Measurements from ENCODE around the gene ADGRG3.
A peak's percentile ranks its signal among the peaks of the same experiment; 100 is the strongest.

The ADGRG3 gene

GRCh38 chr16:57648125-57648524 is 20.0 kb upstream of the ADGRG3 start:
- H3K79me2 ChIP-seq (ENCODE audit: insufficient read depth, low read length), result no peaks in the 10 kb centered on the region
- H3K9me2 ChIP-seq (replicated peaks; ENCODE audit: insufficient read depth, low read length), result no peaks in the 10 kb centered on the region
- H3K4me2 ChIP-seq (ENCODE audit: low read depth, low read length, poor library complexity, severe bottlenecking), result no peak overlapping the region
- no peak overlapping the region for H2AFZ ChIP-seq (ENCODE audit: low read depth, low read length, severe bottlenecking)
- no peaks in the 10 kb centered on the region for H3F3A ChIP-seq (ENCODE audit: insufficient read depth)
- H3K4me3 ChIP-seq (ENCODE audit: insufficient read depth, low read length, poor library complexity, severe bottlenecking), result no peak overlapping the region
- TF ChIP-seq EZH2phosphoT487 (conservative IDR thresholded peaks at IDR 0.05; ENCODE audit: low read length) (no peak), CTCF (IDR thresholded peaks at IDR 0.05; ENCODE audit: insufficient read depth, low read length, poor library complexity, severe bottlenecking) (no peak)
- H3K27ac ChIP-seq (ENCODE audit: low read depth, low read length), result no peak overlapping the region
- H3K27me3 ChIP-seq (ENCODE audit: low read length), result no peaks in the 10 kb centered on the region
- H3K9ac ChIP-seq (ENCODE audit: low read length), result no peak overlapping the region
- no peaks in the 10 kb centered on the region for H3K36me3 ChIP-seq (ENCODE audit: low read length)
- no peaks in the 10 kb centered on the region for H3K9me3 ChIP-seq (ENCODE audit: insufficient read depth, low read length)
- no peaks in the 10 kb centered on the region for H4K20me1 ChIP-seq (ENCODE audit: low read depth, low read length)

GRCh38 chr16:57648581-57649442 is 19.3 kb upstream of the ADGRG3 start:
- Histone ChIP-seq H3K36me3 (ENCODE audit: low read length) (no peaks in the 10 kb centered on the region), H3K27ac (ENCODE audit: low read depth, low read length) (no peak overlapping the region), H3K27me3 (ENCODE audit: low read length) (no peaks in the 10 kb centered on the region), H4K20me1 (ENCODE audit: low read depth, low read length) (no peaks in the 10 kb centered on the region), H2AFZ (ENCODE audit: low read depth, low read length, severe bottlenecking) (no peak overlapping the region), H3K4me3 (ENCODE audit: insufficient read depth, low read length, poor library complexity, severe bottlenecking) (no peak overlapping the region), H3K79me2 (ENCODE audit: insufficient read depth, low read length) (no peaks in the 10 kb centered on the region), H3K9me2 (replicated peaks; ENCODE audit: insufficient read depth, low read length) (no peaks in the 10 kb centered on the region), H3K9ac (ENCODE audit: low read length) (no peak overlapping the region), H3K4me2 (ENCODE audit: low read depth, low read length, poor library complexity, severe bottlenecking) (no peak overlapping the region), H3F3A (ENCODE audit: insufficient read depth) (no peaks in the 10 kb centered on the region), H3K9me3 (ENCODE audit: insufficient read depth, low read length) (no peaks in the 10 kb centered on the region)
- no peak for TF ChIP-seq EZH2phosphoT487 (conservative IDR thresholded peaks at IDR 0.05; ENCODE audit: low read length)
- peak; percentile 100 for TF ChIP-seq CTCF (IDR thresholded peaks at IDR 0.05; ENCODE audit: insufficient read depth, low read length, poor library complexity, severe bottlenecking)

- H3K27ac ChIP-seq (ENCODE audit: low read depth, low read length), result no peak overlapping the region
- H3K36me3 ChIP-seq (ENCODE audit: low read length), result no peaks in the 10 kb centered on the region
- no peak overlapping the region for H2AFZ ChIP-seq (ENCODE audit: low read depth, low read length, severe bottlenecking)
- H3K4me2 ChIP-seq (ENCODE audit: low read depth, low read length, poor library complexity, severe bottlenecking), result no peak overlapping the region
- H3K79me2 ChIP-seq (ENCODE audit: insufficient read depth, low read length), result no peaks in the 10 kb centered on the region
- TF ChIP-seq EZH2phosphoT487 (conservative IDR thresholded peaks at IDR 0.05; ENCODE audit: low read length) (no peak), CTCF (IDR thresholded peaks at IDR 0.05; ENCODE audit: insufficient read depth, low read length, poor library complexity, severe bottlenecking) (no peak)
- H3K9me2 ChIP-seq (replicated peaks; ENCODE audit: insufficient read depth, low read length), result no peaks in the 10 kb centered on the region
- no peak overlapping the region for H3K9ac ChIP-seq (ENCODE audit: low read length)
- H3K27me3 ChIP-seq (ENCODE audit: low read length), result no peaks in the 10 kb centered on the region
- H3K9me3 ChIP-seq (ENCODE audit: insufficient read depth, low read length), result no peaks in the 10 kb centered on the region
- no peaks in the 10 kb centered on the region for H3F3A ChIP-seq (ENCODE audit: insufficient read depth)
- H3K4me3 ChIP-seq (ENCODE audit: insufficient read depth, low read length, poor library complexity, severe bottlenecking), result no peak overlapping the region
- H4K20me1 ChIP-seq (ENCODE audit: low read depth, low read length), result no peaks in the 10 kb centered on the region
Observed at GRCh38 chr16:57649443-57649751, 18.7 kb upstream of the ADGRG3 start.

All from SU-DHL-6 (cell line).